ENCODE measurements around the gene CSRP1. TPM values are rescaled to one million over a fixed set of nuclear protein-coding genes. Genes with fewer than 3 reads are reported as not detected.
"Not testable (repeated sequence)": the region's sequence is repeated elsewhere in the genome, so short reads cannot be mapped to it uniquely, and the experiment has no call there.

The CSRP1 gene
- total RNA-seq (100 to 1,000 TPM in 3 of 4 donors, 10 to 100 TPM in 1; 97.2 to 343 (median 132) TPM), polyA plus RNA-seq (121 TPM)
- long read RNA-seq, donor 1, full-length matches to known transcripts, result 151 of 189 reads
- long read RNA-seq, donor 1, partial matches to known transcripts, result 35 of 189 reads
- long read RNA-seq, donor 1, other reads (novel, unspliced or antisense), result 3 of 189 reads
- long read RNA-seq, donor 2, full-length matches to known transcripts, result 84 of 90 reads
- long read RNA-seq, donor 2, partial matches to known transcripts, result 2 of 90 reads
- long read RNA-seq, donor 2, other reads (novel, unspliced or antisense), result 4 of 90 reads
- long read RNA-seq, donor 3, full-length matches to known transcripts, result 559 of 670 reads
- long read RNA-seq, donor 3, partial matches to known transcripts, result 62 of 670 reads
- long read RNA-seq, donor 3, other reads (novel, unspliced or antisense), result 49 of 670 reads
- long read RNA-seq, donor 4, full-length matches to known transcripts, result 82 of 88 reads
- long read RNA-seq, donor 4, partial matches to known transcripts, result 1 of 88 reads
- long read RNA-seq, donor 4, other reads (novel, unspliced or antisense), result 5 of 88 reads

DNA sequence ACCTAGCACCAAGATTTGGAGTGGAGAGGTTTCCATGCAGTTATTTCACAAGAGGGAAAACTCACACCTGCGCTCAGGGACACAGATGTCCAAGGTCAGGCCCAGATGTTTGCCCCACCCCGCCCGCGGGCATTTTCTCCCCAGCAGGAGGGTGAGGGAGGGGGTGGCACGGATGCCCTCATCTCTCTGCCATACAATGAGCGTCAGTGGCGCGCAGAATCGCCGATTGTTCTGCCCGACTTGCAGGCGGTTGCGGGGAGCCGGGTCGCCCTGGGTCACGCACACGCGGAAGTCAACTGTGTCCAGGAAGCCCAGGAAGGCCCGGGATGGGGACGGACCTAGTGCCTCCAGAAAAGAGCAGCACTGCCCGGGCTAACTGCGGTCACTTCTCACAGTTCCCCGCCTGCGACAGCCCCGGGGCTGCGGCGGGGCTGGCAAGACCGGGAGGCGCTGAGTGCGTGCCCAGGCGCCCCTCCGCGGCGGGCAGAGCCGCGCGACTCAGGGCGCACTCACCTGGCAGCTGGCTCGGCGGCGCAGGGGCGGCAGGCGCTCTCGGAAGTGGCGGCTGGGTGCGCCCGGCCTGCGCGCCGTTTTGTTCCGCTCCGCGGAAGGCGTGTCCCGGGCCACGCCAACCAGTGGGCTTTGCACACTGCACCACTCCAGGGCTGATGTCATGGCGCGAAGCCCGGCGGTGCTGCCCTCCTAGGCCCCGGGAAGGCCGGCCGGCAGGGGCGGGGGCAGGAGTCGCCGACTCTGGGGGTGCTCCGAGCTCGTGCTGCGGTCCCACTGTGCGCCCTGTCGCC lies at the start of gene CSRP1:
Gene CSRP1 (minus strand): TSS at position 567 of the 803 bp plus-strand sequence. CDS start 10,820 bp downstream, outside the sequence.
- Histone ChIP-seq H3K27me3 (ENCODE audit: control insufficient read depth, insufficient read depth) (no peaks in the 10 kb centered on the region), H3K4me3 (ENCODE audit: low read length) (peak within 1 kb of the TSS; percentile 66), H3K4me1 (ENCODE audit: control insufficient read depth, insufficient read depth, low read length) (peaks cover 25% of the 10 kb centered on the region), H3K27ac (ENCODE audit: low read length) (peak within 1 kb of the TSS; percentile 88), H3K9me3 (ENCODE audit: control insufficient read depth, low read length) (no peaks in the 10 kb centered on the region)
- ATAC-seq (peak; percentile 89 to 93), DNase-seq (peak; percentile 94 to 97 (median 96))
- WGBS, result under 1% methylated on average over 71 of the region's 71 CpGs
- intact Hi-C loops (cut with DNase I), result no loop called here

DNA sequence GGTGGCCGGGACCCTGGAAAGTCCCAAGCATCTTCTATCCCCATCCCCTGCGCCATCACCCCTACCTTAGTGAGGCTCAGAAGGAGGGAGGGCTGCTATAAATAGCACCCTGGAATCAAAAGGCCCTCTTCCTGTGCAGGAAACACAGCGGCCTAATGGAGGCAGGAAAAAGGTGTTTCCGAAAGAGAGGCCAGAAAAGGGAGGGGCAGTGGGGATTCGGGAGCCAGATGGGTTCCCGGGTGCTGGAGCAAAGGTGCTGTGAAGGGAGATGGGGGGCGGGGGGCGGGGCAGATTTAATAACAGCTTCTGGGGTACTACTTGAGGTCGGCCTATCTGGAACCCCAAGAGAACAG lies 48.6 kb upstream of the CSRP1 start:
- WGBS, result 67% methylated on average over 9 of the region's 9 CpGs
- Histone ChIP-seq H3K27ac (ENCODE audit: low read length) (peak overlapping the region; percentile 46), H3K4me3 (ENCODE audit: low read length) (no peak overlapping the region), H3K4me1 (ENCODE audit: control insufficient read depth, insufficient read depth, low read length) (peaks cover 16% of the 10 kb centered on the region), H3K27me3 (ENCODE audit: control insufficient read depth, insufficient read depth) (no peaks in the 10 kb centered on the region), H3K9me3 (ENCODE audit: control insufficient read depth, low read length) (no peaks in the 10 kb centered on the region)
- ATAC-seq (peak in 1 of 2 donors; percentile 8), DNase-seq (no peak)
- intact Hi-C loops (cut with DNase I), result loop anchor here in 2 of 4 donors (5.0 kb wide), 1 partner anchor 237 kb away; no protein-coding TSS in a partner anchor

DNA sequence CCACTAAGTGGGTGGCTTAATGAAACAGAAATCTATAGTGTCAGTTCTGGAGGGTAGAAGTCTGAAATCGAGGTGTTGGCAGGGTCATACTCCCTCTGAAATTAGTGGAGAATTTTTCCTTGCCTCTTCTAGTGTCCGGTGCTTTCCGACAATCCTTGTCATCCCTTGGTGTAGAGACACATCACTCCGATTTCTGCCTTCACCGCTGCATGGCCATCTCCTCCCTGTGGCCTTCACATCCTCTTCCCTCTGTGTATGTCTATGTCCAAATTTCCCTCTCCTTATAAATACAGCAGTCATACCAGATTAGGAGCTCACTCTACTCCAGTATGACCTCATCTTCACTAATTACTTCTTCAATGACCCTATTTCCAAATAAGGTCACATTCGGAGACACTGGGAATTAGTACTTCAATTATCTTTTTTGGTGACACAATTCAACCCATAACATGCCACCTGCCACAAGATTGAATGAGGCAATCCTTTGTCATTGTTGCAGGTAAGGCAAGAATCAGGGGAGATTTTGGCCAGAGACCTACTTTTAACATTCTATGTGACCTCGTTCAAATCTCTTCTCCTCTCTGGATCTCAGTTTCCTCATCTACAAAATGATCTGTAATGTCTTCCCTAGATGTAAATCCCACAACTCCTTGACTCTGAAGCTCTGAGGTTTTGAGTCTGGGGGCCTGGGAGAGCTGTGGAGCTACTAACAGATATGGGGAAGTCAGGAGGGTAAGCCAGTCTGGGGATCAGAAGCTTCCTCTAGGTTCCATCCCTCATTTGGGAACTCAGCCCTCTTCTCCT lies 48.1 kb upstream of the CSRP1 start:
- Histone ChIP-seq H3K9me3 (ENCODE audit: control insufficient read depth, low read length) (no peaks in the 10 kb centered on the region), H3K4me1 (ENCODE audit: control insufficient read depth, insufficient read depth, low read length) (peaks cover 16% of the 10 kb centered on the region), H3K4me3 (ENCODE audit: low read length) (no peak overlapping the region), H3K27ac (ENCODE audit: low read length) (peak overlapping the region; percentile 46), H3K27me3 (ENCODE audit: control insufficient read depth, insufficient read depth) (no peaks in the 10 kb centered on the region)
- DNase-seq, result no peak
- intact Hi-C loops (cut with DNase I), result loop anchor here in 2 of 4 donors (5.0 kb wide), 1 partner anchor 237 kb away; no protein-coding TSS in a partner anchor
- ATAC-seq, result no peak
- WGBS, result 77% methylated on average over 7 of the region's 7 CpGs

DNA sequence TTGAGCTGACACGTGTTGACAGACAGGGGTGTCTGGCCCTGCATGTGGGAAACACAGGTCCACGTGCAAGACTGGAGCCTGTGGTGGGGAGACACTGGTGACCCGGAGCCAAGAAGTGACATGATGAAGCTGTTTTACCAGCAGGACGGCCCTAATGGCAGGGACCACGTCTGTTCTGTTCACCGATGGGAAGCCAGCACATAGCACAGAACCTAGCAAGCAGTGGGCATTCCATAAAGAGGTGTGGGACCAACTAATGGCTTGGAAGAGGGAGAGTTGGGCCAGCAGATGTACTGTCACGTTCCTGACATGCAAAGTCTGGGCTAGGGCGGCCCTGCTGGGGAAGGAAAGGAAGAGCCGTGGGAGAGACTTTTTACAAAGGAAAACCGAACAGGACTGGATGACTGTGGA lies 47.3 kb upstream of the CSRP1 start:
- intact Hi-C loops (cut with DNase I), result no loop called here
- 39% methylated on average over 10 of the region's 10 CpGs for WGBS
- H3K27ac ChIP-seq (ENCODE audit: low read length), result peak overlapping the region; percentile 69
- H3K9me3 ChIP-seq (ENCODE audit: control insufficient read depth, low read length), result no peaks in the 10 kb centered on the region
- DNase-seq (peak in 1 of 3 donors; percentile 60), ATAC-seq (peak; percentile 19 to 53)
- peaks cover 16% of the 10 kb centered on the region for H3K4me1 ChIP-seq (ENCODE audit: control insufficient read depth, insufficient read depth, low read length)
- H3K4me3 ChIP-seq (ENCODE audit: low read length), result no peak overlapping the region
- no peaks in the 10 kb centered on the region for H3K27me3 ChIP-seq (ENCODE audit: control insufficient read depth, insufficient read depth)

DNA sequence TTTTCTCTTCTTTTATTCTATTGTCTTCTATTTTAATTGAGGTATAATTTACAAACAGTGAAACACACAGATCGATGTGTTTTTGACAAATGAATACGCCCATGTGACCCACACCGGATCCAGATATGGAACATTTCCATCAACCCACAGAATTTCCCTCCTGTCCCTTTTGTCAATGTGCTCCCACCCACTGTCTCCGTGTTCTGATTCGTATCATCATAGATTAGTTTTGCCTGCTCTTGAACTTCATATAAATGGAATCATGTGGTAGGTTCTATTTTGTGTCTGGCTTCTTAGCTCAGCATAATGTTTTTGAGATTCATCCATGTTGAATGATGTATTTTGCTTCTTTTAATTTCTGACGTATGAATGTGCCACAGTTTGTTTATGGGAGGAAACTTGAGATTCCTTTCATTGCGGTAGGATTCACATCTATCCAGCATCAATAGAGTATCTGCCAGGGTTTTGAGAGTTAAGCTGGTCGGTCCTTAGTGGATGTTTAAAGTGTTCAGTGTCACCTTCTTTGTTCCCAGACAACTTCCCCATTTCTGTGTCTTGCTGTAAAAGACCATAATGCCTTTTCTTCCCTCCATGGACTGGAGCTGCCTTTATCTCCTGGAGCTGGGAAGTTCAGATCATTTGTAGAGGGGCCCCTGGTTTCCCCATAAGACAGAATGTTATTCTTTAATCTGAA lies 46.7 kb upstream of the CSRP1 start:
- ATAC-seq, result no peak
- Histone ChIP-seq H3K4me1 (ENCODE audit: control insufficient read depth, insufficient read depth, low read length) (peaks cover 16% of the 10 kb centered on the region), H3K9me3 (ENCODE audit: control insufficient read depth, low read length) (no peaks in the 10 kb centered on the region), H3K27me3 (ENCODE audit: control insufficient read depth, insufficient read depth) (no peaks in the 10 kb centered on the region), H3K27ac (ENCODE audit: low read length) (peak overlapping the region; percentile 69), H3K4me3 (ENCODE audit: low read length) (no peak overlapping the region)
- 51% methylated on average over 8 of the region's 8 CpGs for WGBS
- no peak for DNase-seq
- intact Hi-C loops (cut with DNase I), result no loop called here

DNA sequence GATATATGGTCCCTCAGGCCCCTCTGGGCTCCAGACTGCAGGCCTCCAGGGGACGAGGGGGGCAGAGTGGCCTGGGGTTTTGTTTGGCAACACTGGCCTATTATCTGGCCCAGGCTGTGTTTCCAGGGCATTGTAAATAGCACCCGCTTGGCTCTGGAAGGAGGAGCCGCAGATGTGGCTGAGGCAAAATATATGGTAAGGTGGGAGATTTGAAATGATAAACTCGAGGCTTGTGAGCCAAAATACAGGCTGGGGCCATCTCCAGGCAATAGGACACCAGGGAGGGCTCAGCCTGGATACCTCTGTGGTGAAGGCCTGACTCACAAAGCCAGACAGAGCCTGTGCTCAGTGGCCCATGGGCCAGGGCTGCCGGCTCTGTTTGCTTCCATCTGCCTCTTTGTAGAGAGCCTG lies 46.0 kb upstream of the CSRP1 start:
- no peaks in the 10 kb centered on the region for H3K9me3 ChIP-seq (ENCODE audit: control insufficient read depth, low read length)
- H3K4me1 ChIP-seq (ENCODE audit: control insufficient read depth, insufficient read depth, low read length), result peaks cover 16% of the 10 kb centered on the region
- ATAC-seq, result peak; percentile 13 to 32
- WGBS, result 60% methylated on average over 5 of the region's 5 CpGs
- H3K27ac ChIP-seq (ENCODE audit: low read length), result peak overlapping the region; percentile 60
- no peak overlapping the region for H3K4me3 ChIP-seq (ENCODE audit: low read length)
- DNase-seq, result no peak
- no peaks in the 10 kb centered on the region for H3K27me3 ChIP-seq (ENCODE audit: control insufficient read depth, insufficient read depth)
- intact Hi-C loops (cut with DNase I), result no loop called here

DNA sequence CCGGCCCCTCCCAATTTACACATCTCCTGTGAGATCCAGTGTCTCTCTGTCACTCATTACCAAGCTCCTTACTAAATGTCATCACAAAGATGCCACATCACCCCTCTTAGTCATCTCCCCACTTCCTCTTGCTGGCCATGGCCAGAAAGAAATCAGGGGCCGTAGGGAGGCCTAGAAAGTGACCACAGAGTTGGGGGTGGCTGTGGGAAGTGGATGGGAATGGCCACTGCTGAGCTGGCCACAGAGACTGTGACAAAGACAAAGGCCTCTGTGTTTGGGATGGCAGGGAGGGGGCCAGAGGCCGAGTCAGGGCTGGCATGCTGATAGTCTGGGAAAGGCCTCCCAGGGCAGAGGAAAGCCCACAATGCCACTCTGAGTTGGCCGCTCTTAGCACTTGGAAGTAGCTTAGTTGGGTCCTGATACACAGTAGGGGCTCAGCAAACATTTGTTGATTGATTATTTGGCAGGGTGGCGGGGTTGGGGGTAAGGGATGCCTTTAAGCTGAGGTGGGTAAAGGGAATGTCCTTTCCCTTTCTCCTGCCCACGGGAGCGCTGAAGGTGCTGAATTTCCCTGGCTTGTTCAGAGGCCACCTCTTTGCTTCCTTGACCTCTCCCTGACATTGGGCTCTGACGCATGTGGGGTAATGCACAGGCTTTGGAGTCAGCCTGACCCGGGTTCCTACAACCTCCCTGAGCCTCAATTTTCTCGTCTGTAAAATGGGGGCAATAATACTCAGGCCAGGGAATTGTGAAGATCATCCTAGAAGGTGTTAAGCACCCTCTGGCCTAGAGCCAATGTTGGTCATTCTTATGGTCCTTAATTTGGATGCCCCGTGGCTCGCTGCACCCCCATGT lies 45.2 kb upstream of the CSRP1 start:
- ATAC-seq (peak; percentile 35 to 40), DNase-seq (no peak)
- intact Hi-C loops (cut with DNase I), result no loop called here
- Histone ChIP-seq H3K9me3 (ENCODE audit: control insufficient read depth, low read length) (no peaks in the 10 kb centered on the region), H3K4me1 (ENCODE audit: control insufficient read depth, insufficient read depth, low read length) (peaks cover 13% of the 10 kb centered on the region), H3K27ac (ENCODE audit: low read length) (no peak overlapping the region), H3K4me3 (ENCODE audit: low read length) (no peak overlapping the region), H3K27me3 (ENCODE audit: control insufficient read depth, insufficient read depth) (no peaks in the 10 kb centered on the region)
- 83% methylated on average over 12 of the region's 12 CpGs for WGBS

DNA sequence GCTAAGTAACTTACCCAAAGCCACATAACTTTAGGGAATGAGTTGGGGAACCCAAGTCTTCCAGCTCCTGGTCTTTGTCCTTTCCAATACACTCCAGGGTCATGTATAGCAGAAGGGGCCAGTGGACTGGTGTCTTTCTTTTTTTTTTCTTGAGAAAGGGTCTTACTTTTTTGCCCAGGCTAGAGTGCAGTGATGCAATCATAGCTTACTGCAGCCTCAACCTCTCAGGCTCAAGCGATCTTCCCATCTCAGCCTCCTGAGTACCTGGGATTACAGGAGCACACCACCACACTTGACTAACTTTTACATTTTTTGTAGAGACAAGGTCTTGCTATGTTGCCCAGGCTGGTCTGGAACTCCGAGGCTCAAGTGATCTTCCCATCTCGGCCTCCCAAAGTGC lies 44.2 kb upstream of the CSRP1 start:
- Histone ChIP-seq H3K27me3 (ENCODE audit: control insufficient read depth, insufficient read depth) (no peaks in the 10 kb centered on the region), H3K9me3 (ENCODE audit: control insufficient read depth, low read length) (no peaks in the 10 kb centered on the region), H3K27ac (ENCODE audit: low read length) (no peak overlapping the region), H3K4me1 (ENCODE audit: control insufficient read depth, insufficient read depth, low read length) (peaks cover 11% of the 10 kb centered on the region), H3K4me3 (ENCODE audit: low read length) (no peak overlapping the region)
- DNase-seq (no peak), ATAC-seq (no peak)
- 95% methylated on average over 3 of the region's 3 CpGs for WGBS
- intact Hi-C loops (cut with DNase I), result no loop called here

DNA sequence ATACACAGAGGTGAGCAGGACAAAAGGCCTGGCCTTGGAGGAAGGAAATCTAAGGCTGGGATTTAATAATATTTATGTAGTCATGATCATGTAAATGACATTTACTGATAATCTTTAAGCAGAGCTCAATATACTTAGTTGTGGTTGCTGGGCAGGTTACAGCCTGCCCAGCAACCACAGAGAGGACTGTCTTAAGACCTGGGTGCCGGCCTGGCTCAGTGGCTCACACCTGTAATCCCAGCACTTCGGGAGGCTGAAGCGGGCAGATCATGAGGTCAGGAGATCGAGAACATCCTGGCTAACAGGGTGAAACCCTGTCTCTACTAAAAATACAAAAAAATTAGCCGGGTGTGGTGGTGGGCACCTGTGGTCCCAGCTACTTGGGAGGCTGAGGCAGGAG lies 42.6 kb upstream of the CSRP1 start:
- intact Hi-C loops (cut with DNase I); H3K4me3 ChIP-seq (ENCODE audit: low read length); H3K9me3 ChIP-seq (ENCODE audit: control insufficient read depth, low read length); DNase-seq; ATAC-seq; H3K27ac ChIP-seq (ENCODE audit: low read length); H3K27me3 ChIP-seq (ENCODE audit: control insufficient read depth, insufficient read depth): not testable (repeated sequence)
- H3K4me1 ChIP-seq (ENCODE audit: control insufficient read depth, insufficient read depth, low read length), result peaks cover 11% of the 10 kb centered on the region
- WGBS, result 95% methylated on average over 5 of the region's 5 CpGs

All from right cardiac atrium (tissue), 5 donors.